ENCODE data around the gene CSNK2B. TPM values are rescaled to one million over a fixed set of nuclear protein-coding genes. Genes with fewer than 3 reads are reported as not detected.

Gene CSNK2B
- polyA plus RNA-seq, 2 of the 4 experiments (the other 2 are of a cell fraction), result 41.8 to 141 TPM

DNA sequence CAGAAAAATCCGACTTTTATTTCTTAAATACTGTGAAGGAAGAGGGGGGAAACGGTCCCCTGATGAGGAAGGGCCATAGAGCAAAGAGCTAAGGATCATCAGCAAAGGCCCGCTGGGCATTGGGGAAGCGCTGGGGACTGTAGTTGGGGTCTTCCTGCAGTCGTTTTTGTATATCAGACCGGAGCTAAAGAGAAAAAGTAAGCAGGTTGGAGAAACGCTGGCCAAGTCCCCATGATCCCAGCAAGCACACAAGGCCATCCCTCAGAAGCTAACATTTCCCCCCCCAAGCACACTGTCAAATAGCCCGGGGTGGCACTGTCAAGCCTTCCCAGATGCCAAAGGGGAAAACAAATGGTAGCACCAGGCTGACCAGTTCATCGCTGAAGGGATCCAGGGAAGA lies 26.8 kb upstream of the CSNK2B start:
- 81% methylated on average over 9 of the region's 9 CpGs for WGBS (ENCODE audit: missing lambda C conversion rate)
- no peak for FAIRE-seq
- DNase-seq (ENCODE audit: low read depth in 1 of 2, low spot score in 1 of 2), result no peak
- Histone ChIP-seq H3K9me3 (no peaks in the 10 kb centered on the region), H3K4me1 (no peaks in the 10 kb centered on the region), H3K4me3 (no peak overlapping the region), H3K4me2 (no peak overlapping the region), H3K27ac (no peak overlapping the region)
- ChIA-PET POLR2A (interaction anchor here (0.7 to 0.9 kb wide), 2 partner anchors 13 to 17 kb away, joined by 3 to 4 read pairs; partner anchors contain the start of gene BAG6), CTCF (interaction anchor here (1.8 kb wide), 2 partner anchors 14 to 40 kb away, joined by 4 to 6 read pairs; no protein-coding TSS in a partner anchor)
- no peak for TF ChIP-seq POLR2A (IDR thresholded peaks at IDR 0.05; ENCODE audit: low read length)
- TF ChIP-seq SMC3 (IDR thresholded peaks at IDR 0.05), result no peak
- no peak for TF ChIP-seq RNF2 (IDR thresholded peaks at IDR 0.05; ENCODE audit: borderline replicate concordance, low read depth)
- TF ChIP-seq, protein P1, sequence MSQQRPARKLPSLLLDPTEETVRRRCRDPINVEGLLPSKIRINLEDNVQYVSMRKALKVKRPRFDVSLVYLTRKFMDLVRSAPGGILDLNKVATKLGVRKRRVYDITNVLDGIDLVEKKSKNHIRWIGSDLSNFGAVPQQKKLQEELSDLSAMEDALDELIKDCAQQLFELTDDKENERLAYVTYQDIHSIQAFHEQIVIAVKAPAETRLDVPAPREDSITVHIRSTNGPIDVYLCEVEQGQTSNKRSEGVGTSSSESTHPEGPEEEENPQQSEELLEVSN (IDR thresholded peaks at IDR 0.05; ENCODE audit: borderline replicate concordance, low read depth), result no peak
- TF ChIP-seq HOXB13 (CRISPR knock-in tag; IDR thresholded peaks at IDR 0.05; ENCODE audit: low read depth), result no peak
- TF ChIP-seq, protein P2, sequence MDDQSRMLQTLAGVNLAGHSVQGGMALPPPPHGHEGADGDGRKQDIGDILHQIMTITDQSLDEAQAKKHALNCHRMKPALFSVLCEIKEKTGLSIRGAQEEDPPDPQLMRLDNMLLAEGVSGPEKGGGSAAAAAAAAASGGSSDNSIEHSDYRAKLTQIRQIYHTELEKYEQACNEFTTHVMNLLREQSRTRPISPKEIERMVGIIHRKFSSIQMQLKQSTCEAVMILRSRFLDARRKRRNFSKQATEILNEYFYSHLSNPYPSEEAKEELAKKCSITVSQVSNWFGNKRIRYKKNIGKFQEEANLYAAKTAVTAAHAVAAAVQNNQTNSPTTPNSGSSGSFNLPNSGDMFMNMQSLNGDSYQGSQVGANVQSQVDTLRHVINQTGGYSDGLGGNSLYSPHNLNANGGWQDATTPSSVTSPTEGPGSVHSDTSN (IDR thresholded peaks at IDR 0.05), result no peak
- no peak for TF ChIP-seq POLR2AphosphoS2 (conservative IDR thresholded peaks at IDR 0.05; ENCODE audit: low read length)
- no peak for TF ChIP-seq MAZ (IDR thresholded peaks at IDR 0.05; ENCODE audit: borderline replicate concordance, low read depth, low read length)
- no peak for TF ChIP-seq EHF (CRISPR knock-in tag; IDR thresholded peaks at IDR 0.05)
- TF ChIP-seq RAD21 (conservative IDR thresholded peaks at IDR 0.05 in 1 of 2, IDR thresholded peaks at IDR 0.05 in 1 of 2), result no peak
- ATAC-seq, result no peak

DNA sequence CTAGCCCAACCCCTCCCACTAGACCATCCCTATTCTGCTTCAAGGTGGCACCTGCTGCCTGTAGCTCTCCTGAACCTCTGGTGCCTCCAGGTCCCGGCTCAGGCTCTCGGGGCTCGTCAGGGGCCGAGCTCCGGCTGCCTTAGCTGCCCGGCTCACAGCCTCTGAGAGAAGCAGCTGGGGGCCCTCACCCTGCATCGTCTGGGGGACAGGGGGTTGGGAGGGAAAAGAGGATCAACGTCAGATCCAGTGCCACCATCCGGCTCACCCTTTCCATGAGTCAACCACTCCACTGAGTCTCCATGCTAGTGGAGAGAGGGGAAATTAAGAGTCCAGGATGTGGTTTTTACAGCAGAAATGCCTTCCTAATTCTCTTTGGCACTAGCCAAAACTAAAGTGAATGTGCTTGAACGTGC lies 26.4 kb upstream of the CSNK2B start:
- ATAC-seq (peak in 1 of 2 experiments; percentile 5; a peak in 1 of 6 replicates), FAIRE-seq (no peak), DNase-seq (ENCODE audit: low read depth in 1 of 2, low spot score in 1 of 2) (no peak)
- POLR2A ChIA-PET, result interaction anchor here (0.7 to 0.9 kb wide), 2 partner anchors 13 to 18 kb away, joined by 3 to 4 read pairs; partner anchors contain the start of gene BAG6
- Histone ChIP-seq H3K27ac (no peak overlapping the region), H3K4me2 (no peak overlapping the region), H3K4me1 (no peaks in the 10 kb centered on the region), H3K4me3 (no peak overlapping the region), H3K9me3 (no peaks in the 10 kb centered on the region)
- WGBS (ENCODE audit: missing lambda C conversion rate), result 79% methylated on average over 4 of the region's 10 CpGs
- no peak for TF ChIP-seq ESRRA (IDR thresholded peaks at IDR 0.05; ENCODE audit: borderline replicate concordance, low read length)
- CTCF ChIA-PET, result interaction anchor here (1.8 kb wide), 2 partner anchors 14 to 41 kb away, joined by 4 to 6 read pairs; no protein-coding TSS in a partner anchor

DNA sequence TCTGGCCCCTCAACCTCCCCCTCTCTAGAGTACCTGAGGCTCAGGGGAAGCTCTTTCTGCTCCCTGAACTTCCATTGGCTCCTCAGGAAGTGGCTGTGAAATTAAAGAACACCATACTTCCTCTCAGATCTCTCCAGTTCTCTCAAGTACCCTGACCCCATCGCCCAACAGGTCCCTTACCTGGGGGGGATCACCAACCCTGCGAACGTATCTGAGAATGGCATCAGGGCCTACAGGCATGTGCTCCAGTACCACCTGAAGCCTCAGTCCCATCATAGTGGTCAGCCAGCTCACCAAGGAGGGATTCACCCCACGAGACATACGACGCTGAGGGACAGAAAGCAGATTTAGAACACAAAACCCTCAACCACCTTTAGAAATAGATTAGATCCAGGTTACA lies 25.3 kb upstream of the CSNK2B start:
- 98% methylated on average over 5 of the region's 6 CpGs for WGBS (ENCODE audit: missing lambda C conversion rate)
- ChIA-PET POLR2A (no interaction called here), CTCF (interaction anchor here (0.6 to 1.8 kb wide), 2 partner anchors 22 to 42 kb away, joined by 3 to 6 read pairs; no protein-coding TSS in a partner anchor)
- FAIRE-seq (no peak), ATAC-seq (no peak), DNase-seq (ENCODE audit: low read depth in 1 of 2, low spot score in 1 of 2) (no peak)
- Histone ChIP-seq H3K4me3 (no peak overlapping the region), H3K9me3 (no peaks in the 10 kb centered on the region), H3K4me1 (no peaks in the 10 kb centered on the region), H3K27ac (no peak overlapping the region), H3K4me2 (no peak overlapping the region)
- no peak for TF ChIP-seq ZC3H11A (IDR thresholded peaks at IDR 0.05)
- TF ChIP-seq ESRRA (IDR thresholded peaks at IDR 0.05; ENCODE audit: borderline replicate concordance, low read length), result no peak
- TF ChIP-seq EHMT2 (IDR thresholded peaks at IDR 0.05; ENCODE audit: low read depth), result no peak

DNA sequence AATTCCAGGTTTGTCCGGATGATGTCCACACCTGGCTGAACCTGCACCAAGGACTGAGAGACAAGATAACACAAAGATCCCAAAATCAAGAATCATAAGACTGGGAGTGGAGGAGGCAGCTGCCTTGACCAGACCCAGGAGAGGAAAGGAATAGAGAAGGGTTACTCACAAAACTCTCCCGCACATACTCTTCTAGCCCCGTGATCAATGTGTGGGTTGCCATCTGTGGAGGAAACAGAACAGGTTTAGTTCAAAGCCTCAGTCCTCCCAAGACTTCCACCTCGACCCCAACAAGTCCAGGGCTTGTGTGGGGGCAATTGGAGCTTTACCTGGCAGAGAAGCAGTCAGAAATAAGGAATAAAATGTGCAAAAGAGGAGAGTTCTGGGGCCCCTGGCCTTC lies 24.5 kb upstream of the CSNK2B start:
- TF ChIP-seq, protein P3, sequence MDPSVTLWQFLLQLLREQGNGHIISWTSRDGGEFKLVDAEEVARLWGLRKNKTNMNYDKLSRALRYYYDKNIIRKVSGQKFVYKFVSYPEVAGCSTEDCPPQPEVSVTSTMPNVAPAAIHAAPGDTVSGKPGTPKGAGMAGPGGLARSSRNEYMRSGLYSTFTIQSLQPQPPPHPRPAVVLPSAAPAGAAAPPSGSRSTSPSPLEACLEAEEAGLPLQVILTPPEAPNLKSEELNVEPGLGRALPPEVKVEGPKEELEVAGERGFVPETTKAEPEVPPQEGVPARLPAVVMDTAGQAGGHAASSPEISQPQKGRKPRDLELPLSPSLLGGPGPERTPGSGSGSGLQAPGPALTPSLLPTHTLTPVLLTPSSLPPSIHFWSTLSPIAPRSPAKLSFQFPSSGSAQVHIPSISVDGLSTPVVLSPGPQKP (IDR thresholded peaks at IDR 0.05; ENCODE audit: low read depth, low read length), result no peak
- TF ChIP-seq FOSL2 (IDR thresholded peaks at IDR 0.05) (no peak), FOSL2 (CRISPR knock-in tag; IDR thresholded peaks at IDR 0.05) (no peak), KDM5A (IDR thresholded peaks at IDR 0.05) (no peak), NPAS2 (CRISPR knock-in tag; IDR thresholded peaks at IDR 0.05; ENCODE audit: borderline replicate concordance) (no peak), CHD4 (IDR thresholded peaks at IDR 0.05; ENCODE audit: borderline replicate concordance) (no peak), EHMT2 (IDR thresholded peaks at IDR 0.05; ENCODE audit: low read depth) (no peak), RAD21 (conservative IDR thresholded peaks at IDR 0.05 in 1 of 2, IDR thresholded peaks at IDR 0.05 in 1 of 2) (no peak), ESRRA (IDR thresholded peaks at IDR 0.05; ENCODE audit: borderline replicate concordance, low read length) (no peak), RCOR1 (IDR thresholded peaks at IDR 0.05; ENCODE audit: low read depth, low read length) (no peak), HEYL (CRISPR knock-in tag; IDR thresholded peaks at IDR 0.05) (no peak), EHF (CRISPR knock-in tag; IDR thresholded peaks at IDR 0.05) (no peak), SMC3 (IDR thresholded peaks at IDR 0.05) (no peak), JUNB (IDR thresholded peaks at IDR 0.05) (no peak)
- TF ChIP-seq, protein P1 (IDR thresholded peaks at IDR 0.05; ENCODE audit: borderline replicate concordance, low read depth), result no peak
- no peaks in the 10 kb centered on the region for H3K9me3 ChIP-seq
- POLR2A ChIA-PET, result no interaction called here
- 100% methylated on average over 4 of the region's 4 CpGs for WGBS (ENCODE audit: missing lambda C conversion rate)
- no peak overlapping the region for H3K4me3 ChIP-seq
- no peak overlapping the region for H3K4me2 ChIP-seq
- FAIRE-seq (no peak), ATAC-seq (no peak), DNase-seq (ENCODE audit: low read depth in 1 of 2, low spot score in 1 of 2) (no peak)
- CTCF ChIA-PET, result no interaction called here
- H3K4me1 ChIP-seq, result no peaks in the 10 kb centered on the region
- no peak overlapping the region for H3K27ac ChIP-seq
